Measurements from ENCODE around the gene MAP6.

Gene MAP6

GRCh38 chr11:75633409-75634066, 35.3 kb downstream of the MAP6 start:
- no peak for TF ChIP-seq CTCF (IDR thresholded peaks at IDR 0.05; ENCODE audit: low read depth, low read length)
- H3K36me3 ChIP-seq = no peaks in the 10 kb centered on the region
- H3K27me3 ChIP-seq (ENCODE audit: insufficient read depth, low read depth, severe bottlenecking) = no peaks in the 10 kb centered on the region
- peak; percentile 84 for DNase-seq
- peak overlapping the region; percentile 24 for H3K4me3 ChIP-seq (ENCODE audit: low read depth, low read length)
- H3K9me3 ChIP-seq (ENCODE audit: severe bottlenecking) = no peaks in the 10 kb centered on the region
- peak overlapping the region; percentile 69 for H3K27ac ChIP-seq

GRCh38 chr11:75632962-75633361, 35.9 kb downstream of the MAP6 start:
- DNase-seq = no peak
- peak overlapping the region; percentile 38 for H3K27ac ChIP-seq
- no peaks in the 10 kb centered on the region for H3K27me3 ChIP-seq (ENCODE audit: insufficient read depth, low read depth, severe bottlenecking)
- peak overlapping the region; percentile 20; the same call in 1 of the 2 replicates for H3K4me3 ChIP-seq (ENCODE audit: low read depth, low read length)
- no peaks in the 10 kb centered on the region for H3K9me3 ChIP-seq (ENCODE audit: severe bottlenecking)
- no peak for TF ChIP-seq CTCF (IDR thresholded peaks at IDR 0.05; ENCODE audit: low read depth, low read length)
- H3K36me3 ChIP-seq = no peaks in the 10 kb centered on the region

- DNase-seq = no peak
- Histone ChIP-seq H3K36me3 (no peaks in the 10 kb centered on the region), H3K4me3 (ENCODE audit: low read depth, low read length) (no peak overlapping the region), H3K9me3 (ENCODE audit: severe bottlenecking) (no peaks in the 10 kb centered on the region), H3K27ac (peak overlapping the region; percentile 28; the same call in 1 of the 2 replicates), H3K27me3 (ENCODE audit: insufficient read depth, low read depth, severe bottlenecking) (no peaks in the 10 kb centered on the region)
- TF ChIP-seq CTCF (IDR thresholded peaks at IDR 0.05; ENCODE audit: low read depth, low read length) = no peak
Observed at GRCh38 chr11:75632450-75632849, 36.4 kb downstream of the MAP6 start.

- no peak for DNase-seq
- Histone ChIP-seq H3K4me3 (ENCODE audit: low read depth, low read length) (no peak overlapping the region), H3K27ac (peak overlapping the region; percentile 22), H3K36me3 (no peaks in the 10 kb centered on the region), H3K9me3 (ENCODE audit: severe bottlenecking) (no peaks in the 10 kb centered on the region), H3K27me3 (ENCODE audit: insufficient read depth, low read depth, severe bottlenecking) (no peaks in the 10 kb centered on the region)
- TF ChIP-seq CTCF (IDR thresholded peaks at IDR 0.05; ENCODE audit: low read depth, low read length) = no peak
Observed at GRCh38 chr11:75631086-75631730, 37.6 kb downstream of the MAP6 start.

GRCh38 chr11:75627906-75628668, 40.8 kb downstream of the MAP6 start:
- no peak for DNase-seq
- H3K9me3 ChIP-seq (ENCODE audit: severe bottlenecking) = no peaks in the 10 kb centered on the region

More at GRCh38 chr11:75627906-75628668, 40.8 kb downstream of the MAP6 start:
- Histone ChIP-seq H3K27ac (no peak overlapping the region), H3K27me3 (ENCODE audit: insufficient read depth, low read depth, severe bottlenecking) (no peaks in the 10 kb centered on the region), H3K4me3 (ENCODE audit: low read depth, low read length) (no peak overlapping the region), H3K36me3 (no peaks in the 10 kb centered on the region)
- no peak for TF ChIP-seq CTCF (IDR thresholded peaks at IDR 0.05; ENCODE audit: low read depth, low read length)

Measured in WERI-Rb-1 (cell line).